GM10266 (cell line): ENCODE results near the gene NDE1.

Source experiments
- DNase-seq: peaks from one replicate; pipeline ENCODE4 v3.0.0; 2012; ENCODE audit errors: extremely low spot score
- TF ChIP-seq, protein P1 (sequence below): IDR thresholded peaks from 2 replicates; pipeline ENCODE4 v1.5.1; 2012; ENCODE audit warnings: mild to moderate bottlenecking, low read depth; ENCODE audit not compliant: control insufficient read depth, insufficient read depth; ENCODE audit errors: missing control alignments

The NDE1 gene

DNA sequence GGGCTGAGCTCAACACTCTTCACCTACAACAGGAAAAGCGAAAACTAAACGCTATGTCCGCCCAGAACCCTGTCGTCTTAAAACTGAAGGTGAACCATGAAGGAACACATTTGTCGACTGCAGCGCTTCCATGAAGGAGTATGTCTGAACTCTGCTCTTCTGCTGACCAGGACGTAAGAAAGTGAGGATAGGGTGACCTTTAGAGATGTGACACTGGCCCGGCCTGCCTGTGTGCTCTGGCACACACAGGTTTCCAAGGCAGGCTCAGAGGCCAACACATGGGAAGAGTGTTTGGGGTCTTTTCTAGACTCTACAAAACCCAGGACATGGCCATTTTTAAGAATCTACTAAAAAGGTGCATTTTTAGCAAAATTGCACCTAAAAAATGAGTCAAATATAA is 28.2 kb upstream of the NDE1 start:
- DNase-seq: no peak
- TF ChIP-seq, protein P1, sequence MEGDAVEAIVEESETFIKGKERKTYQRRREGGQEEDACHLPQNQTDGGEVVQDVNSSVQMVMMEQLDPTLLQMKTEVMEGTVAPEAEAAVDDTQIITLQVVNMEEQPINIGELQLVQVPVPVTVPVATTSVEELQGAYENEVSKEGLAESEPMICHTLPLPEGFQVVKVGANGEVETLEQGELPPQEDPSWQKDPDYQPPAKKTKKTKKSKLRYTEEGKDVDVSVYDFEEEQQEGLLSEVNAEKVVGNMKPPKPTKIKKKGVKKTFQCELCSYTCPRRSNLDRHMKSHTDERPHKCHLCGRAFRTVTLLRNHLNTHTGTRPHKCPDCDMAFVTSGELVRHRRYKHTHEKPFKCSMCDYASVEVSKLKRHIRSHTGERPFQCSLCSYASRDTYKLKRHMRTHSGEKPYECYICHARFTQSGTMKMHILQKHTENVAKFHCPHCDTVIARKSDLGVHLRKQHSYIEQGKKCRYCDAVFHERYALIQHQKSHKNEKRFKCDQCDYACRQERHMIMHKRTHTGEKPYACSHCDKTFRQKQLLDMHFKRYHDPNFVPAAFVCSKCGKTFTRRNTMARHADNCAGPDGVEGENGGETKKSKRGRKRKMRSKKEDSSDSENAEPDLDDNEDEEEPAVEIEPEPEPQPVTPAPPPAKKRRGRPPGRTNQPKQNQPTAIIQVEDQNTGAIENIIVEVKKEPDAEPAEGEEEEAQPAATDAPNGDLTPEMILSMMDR: no peak

GRCh38 chr16:15631730-15632409 is 18.2 kb upstream of the NDE1 start:
- DNase-seq: no peak
- TF ChIP-seq, protein P1: no peak

DNA sequence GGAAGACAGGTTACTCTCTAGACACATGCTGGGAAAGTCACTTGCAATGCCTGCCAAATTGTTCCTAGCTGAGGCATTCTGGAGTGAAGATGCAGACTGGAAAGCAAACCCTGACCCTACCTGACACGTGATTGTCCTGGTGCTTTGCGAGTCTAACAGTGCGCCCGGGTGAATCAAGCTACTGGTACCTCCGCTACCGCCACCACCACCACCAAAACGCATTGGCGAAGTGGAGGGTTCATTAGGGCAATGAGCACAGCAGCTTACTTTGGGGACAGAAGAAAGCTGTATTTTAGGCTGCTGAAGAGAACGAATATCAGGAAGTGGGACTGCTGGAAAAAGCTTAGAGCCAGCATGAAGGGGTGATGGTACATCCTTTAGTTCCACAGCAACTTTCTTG is 14.1 kb upstream of the NDE1 start:
- no peak for DNase-seq
- TF ChIP-seq, protein P1: no peak

DNA sequence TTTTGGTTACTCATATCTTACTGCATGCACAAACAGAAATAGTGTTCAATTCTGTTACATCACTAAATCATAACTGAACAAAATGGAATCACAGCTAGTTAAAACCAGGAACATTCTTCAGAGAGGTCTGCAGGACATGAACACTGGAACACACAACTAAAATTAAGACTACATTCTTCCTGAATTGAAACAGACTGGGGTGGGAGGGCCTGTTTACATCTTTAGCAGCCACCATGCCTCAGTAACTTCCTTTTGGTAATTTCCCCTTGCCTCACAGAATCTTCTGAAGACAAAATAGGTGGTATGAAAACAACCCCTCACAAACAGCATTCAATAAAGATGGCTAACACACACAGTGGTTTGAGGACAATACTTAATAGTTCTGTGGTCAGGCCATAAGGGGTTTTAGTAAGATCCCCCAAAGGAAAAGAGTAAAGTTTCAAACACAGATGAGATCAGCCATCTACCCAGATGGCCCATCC is 13.6 kb upstream of the NDE1 start:
- DNase-seq: peak; percentile 38
- TF ChIP-seq, protein P1: no peak

- DNase-seq: no peak
- TF ChIP-seq, protein P1: no peak
Measured at GRCh38 chr16:15639061-15639568, 10.9 kb upstream of the NDE1 start.

DNA sequence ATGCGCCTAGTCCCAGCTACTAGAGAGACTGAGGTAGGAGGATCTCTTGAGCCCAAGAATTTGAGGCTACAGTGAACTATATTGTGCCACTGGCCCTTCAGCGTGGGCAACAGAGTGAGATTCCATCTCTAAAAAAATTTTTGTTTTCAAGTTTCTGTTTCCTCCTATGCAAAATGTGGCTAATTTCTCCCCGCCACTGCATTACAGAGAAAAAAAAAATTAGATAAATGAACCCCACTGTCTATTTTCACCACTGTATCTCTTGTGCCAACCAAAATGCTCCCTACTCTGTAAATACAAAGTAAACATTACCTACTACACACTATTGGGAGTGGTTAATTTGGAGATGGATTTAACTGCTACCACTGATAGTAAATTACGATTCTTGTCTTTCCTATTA is 9.1 kb upstream of the NDE1 start:
- TF ChIP-seq, protein P1: no peak
- no peak for DNase-seq
